Activated CD8-positive, alpha-beta memory T cell treated with anti-CD3 and anti-CD28 coated beads for 36 hours (primary cell): ENCODE data around the gene TBC1D26. TPM values are rescaled to one million over a fixed set of nuclear protein-coding genes. Genes with fewer than 3 reads are reported as not detected.
"Not testable (repeated sequence)": the region's sequence is repeated elsewhere in the genome, so short reads cannot be mapped to it uniquely, and the experiment has no call there.

Experiments used
- CTCF ChIA-PET: fragments of 350-600 bp; sonication (Branson Sonifier 250); formaldehyde crosslinking; loops from one replicate; lab custom pipeline; 2021; ENCODE audit warnings: antibody characterized with exemption; lab: Charles Lee
- POLR2A ChIA-PET: fragments of 350-600 bp; sonication (Branson Sonifier 250); formaldehyde crosslinking; loops from one replicate; lab custom pipeline; 2021; ENCODE audit warnings: antibody characterized with exemption; lab: Charles Lee
- total RNA-seq, 2 experiments: library from RNA; stranded (reverse); gene quantifications; one replicate each; pipeline ENCODE4 v1.2.3, GENCODE V29; 2021

The TBC1D26 gene
- under 1 TPM; 0.08 to 0.46 TPM for total RNA-seq

GRCh38 chr17:15731900-15732299 is at the start of gene TBC1D26:
Gene TBC1D26, plus strand, starts transcription at chr17:15732283. Its CDS starts 3,066 bp downstream, at chr17:15735349.
- POLR2A ChIA-PET, CTCF ChIA-PET: not testable (repeated sequence)

GRCh38 chr17:15683135-15683534 is 48.9 kb upstream of the TBC1D26 start:
- CTCF ChIA-PET, POLR2A ChIA-PET: not testable (repeated sequence)

GRCh38 chr17:15683824-15684478 is 48.1 kb upstream of the TBC1D26 start, which contains the start of gene TRIM16:
Gene TRIM16, minus strand, starts transcription at chr17:15684311. Its CDS starts 32,702 bp downstream, at chr17:15651609.
- POLR2A ChIA-PET, CTCF ChIA-PET: not testable (repeated sequence)

GRCh38 chr17:15687494-15687893 is 44.6 kb upstream of the TBC1D26 start:
- POLR2A ChIA-PET, CTCF ChIA-PET: not testable (repeated sequence)

GRCh38 chr17:15698967-15699366 is 33.1 kb upstream of the TBC1D26 start:
- POLR2A ChIA-PET, CTCF ChIA-PET: not testable (repeated sequence)

GRCh38 chr17:15699413-15699924 is 32.6 kb upstream of the TBC1D26 start, which contains the start of gene ZNF286A:
Gene ZNF286A, plus strand, starts transcription at chr17:15699752. Its CDS starts 578 bp downstream, at chr17:15700330.
- CTCF ChIA-PET, result interaction anchor here (0.6 kb wide), 1 partner anchor 297 kb away, joined by 3 read pairs; no protein-coding TSS in a partner anchor
- POLR2A ChIA-PET, result not testable (repeated sequence)

GRCh38 chr17:15699937-15700336 is 32.1 kb upstream of the TBC1D26 start:
- POLR2A ChIA-PET, result not testable (repeated sequence)
- CTCF ChIA-PET, result interaction anchor here (0.6 kb wide), 1 partner anchor 296 kb away, joined by 3 read pairs; no protein-coding TSS in a partner anchor

- POLR2A ChIA-PET, result not testable (repeated sequence)
Measured at GRCh38 chr17:15704239-15704638, 27.8 kb upstream of the TBC1D26 start.

GRCh38 chr17:15704813-15705212 is 27.3 kb upstream of the TBC1D26 start:
- POLR2A ChIA-PET, CTCF ChIA-PET: not testable (repeated sequence)

More at GRCh38 chr17:15704239-15704638, 27.8 kb upstream of the TBC1D26 start:
- CTCF ChIA-PET, result not testable (repeated sequence)

GRCh38 chr17:15708879-15709278 is 23.2 kb upstream of the TBC1D26 start:
- POLR2A ChIA-PET, CTCF ChIA-PET: not testable (repeated sequence)

GRCh38 chr17:15716601-15717563 is 15.2 kb upstream of the TBC1D26 start:
- POLR2A ChIA-PET, CTCF ChIA-PET: not testable (repeated sequence)

- POLR2A ChIA-PET, CTCF ChIA-PET: not testable (repeated sequence)
Measured at GRCh38 chr17:15730535-15730934, 1.5 kb upstream of the TBC1D26 start.

GRCh38 chr17:15733174-15733789 is 1.2 kb downstream of the TBC1D26 start:
- POLR2A ChIA-PET, CTCF ChIA-PET: not testable (repeated sequence)

- CTCF ChIA-PET, POLR2A ChIA-PET: not testable (repeated sequence)
Measured at GRCh38 chr17:15736578-15736977, 4.5 kb downstream of the TBC1D26 start.

GRCh38 chr17:15738066-15738465 is 6.0 kb downstream of the TBC1D26 start:
- POLR2A ChIA-PET, result no interaction called here

GRCh38 chr17:15739259-15739658 is 7.2 kb downstream of the TBC1D26 start:
- CTCF ChIA-PET, POLR2A ChIA-PET: not testable (repeated sequence)

More at GRCh38 chr17:15738066-15738465, 6.0 kb downstream of the TBC1D26 start:
- CTCF ChIA-PET, result no interaction called here

GRCh38 chr17:15740041-15740440 is 8.0 kb downstream of the TBC1D26 start:
- CTCF ChIA-PET, POLR2A ChIA-PET: not testable (repeated sequence)

- ChIA-PET CTCF (no interaction called here), POLR2A (no interaction called here)
Measured at GRCh38 chr17:15740570-15741120, 8.6 kb downstream of the TBC1D26 start.

- ChIA-PET CTCF (no interaction called here), POLR2A (no interaction called here)
Measured at GRCh38 chr17:15741624-15742023, 9.5 kb downstream of the TBC1D26 start.
